Measurements from ENCODE around the gene PCP4L1.

- TF ChIP-seq, protein P1, sequence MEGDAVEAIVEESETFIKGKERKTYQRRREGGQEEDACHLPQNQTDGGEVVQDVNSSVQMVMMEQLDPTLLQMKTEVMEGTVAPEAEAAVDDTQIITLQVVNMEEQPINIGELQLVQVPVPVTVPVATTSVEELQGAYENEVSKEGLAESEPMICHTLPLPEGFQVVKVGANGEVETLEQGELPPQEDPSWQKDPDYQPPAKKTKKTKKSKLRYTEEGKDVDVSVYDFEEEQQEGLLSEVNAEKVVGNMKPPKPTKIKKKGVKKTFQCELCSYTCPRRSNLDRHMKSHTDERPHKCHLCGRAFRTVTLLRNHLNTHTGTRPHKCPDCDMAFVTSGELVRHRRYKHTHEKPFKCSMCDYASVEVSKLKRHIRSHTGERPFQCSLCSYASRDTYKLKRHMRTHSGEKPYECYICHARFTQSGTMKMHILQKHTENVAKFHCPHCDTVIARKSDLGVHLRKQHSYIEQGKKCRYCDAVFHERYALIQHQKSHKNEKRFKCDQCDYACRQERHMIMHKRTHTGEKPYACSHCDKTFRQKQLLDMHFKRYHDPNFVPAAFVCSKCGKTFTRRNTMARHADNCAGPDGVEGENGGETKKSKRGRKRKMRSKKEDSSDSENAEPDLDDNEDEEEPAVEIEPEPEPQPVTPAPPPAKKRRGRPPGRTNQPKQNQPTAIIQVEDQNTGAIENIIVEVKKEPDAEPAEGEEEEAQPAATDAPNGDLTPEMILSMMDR (conservative IDR thresholded peaks at IDR 0.05): no peak
- TF ChIP-seq EZH2 (IDR thresholded peaks at IDR 0.05; ENCODE audit: low read depth): no peak
These were observed 43.5 kb upstream of the PCP4L1 start, which contains the start of gene FCER1G for GRCh38 chr1:161215076-161215475.

Measured in PC-9 (cell line).